Epidermal melanocyte (primary cell): ENCODE measurements around the gene MRPS10.
"Not testable (repeated sequence)": the region's sequence is repeated elsewhere in the genome, so short reads cannot be mapped to it uniquely, and the experiment has no call there.

Source experiments
- DNase-seq: peaks from one replicate; pipeline ENCODE4 v3.0.0; 2011; ENCODE audit warnings: low spot score; ENCODE audit not compliant: insufficient read length

Gene MRPS10

DNA sequence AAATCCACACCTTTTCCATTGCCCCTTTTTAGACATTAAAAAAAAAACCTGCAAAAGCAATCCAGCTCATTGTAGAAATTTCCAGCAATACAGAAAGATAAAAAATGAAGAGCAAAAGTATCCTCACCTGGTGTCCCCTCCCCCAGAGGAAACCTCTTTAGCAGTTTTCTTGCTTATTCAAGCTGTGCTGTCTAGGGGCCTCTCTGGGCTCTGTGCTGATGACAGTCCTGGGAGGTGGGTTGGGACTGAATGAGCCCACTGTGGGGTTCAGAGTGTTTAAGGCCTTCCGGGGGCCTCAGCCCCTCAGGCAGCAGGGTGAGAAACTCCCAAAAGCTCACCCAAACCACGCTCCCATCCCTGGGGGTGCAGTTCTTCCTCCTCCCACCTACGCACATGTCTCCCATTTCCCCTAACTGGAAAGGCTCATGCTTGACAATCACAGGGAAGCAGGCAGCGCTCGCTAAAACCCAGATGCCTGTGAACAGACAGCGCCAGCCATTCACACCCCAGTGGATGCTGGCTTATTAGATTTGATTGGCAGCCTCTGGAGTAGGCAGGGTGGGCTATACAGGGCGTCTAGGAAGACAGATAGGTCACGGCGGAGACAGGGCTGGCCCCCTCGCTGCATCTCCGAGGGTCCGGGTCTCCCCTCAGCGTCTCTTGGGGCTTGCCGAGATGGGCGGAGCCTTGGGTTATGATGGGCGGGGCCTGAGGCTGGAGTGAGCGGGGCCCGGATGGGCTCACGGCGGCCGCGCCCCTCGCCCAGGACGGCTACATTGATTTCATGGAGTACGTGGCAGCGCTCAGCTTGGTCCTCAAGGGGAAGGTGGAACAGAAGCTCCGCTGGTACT lies 39.9 kb downstream of the MRPS10 start:
- DNase-seq, result no peak

DNA sequence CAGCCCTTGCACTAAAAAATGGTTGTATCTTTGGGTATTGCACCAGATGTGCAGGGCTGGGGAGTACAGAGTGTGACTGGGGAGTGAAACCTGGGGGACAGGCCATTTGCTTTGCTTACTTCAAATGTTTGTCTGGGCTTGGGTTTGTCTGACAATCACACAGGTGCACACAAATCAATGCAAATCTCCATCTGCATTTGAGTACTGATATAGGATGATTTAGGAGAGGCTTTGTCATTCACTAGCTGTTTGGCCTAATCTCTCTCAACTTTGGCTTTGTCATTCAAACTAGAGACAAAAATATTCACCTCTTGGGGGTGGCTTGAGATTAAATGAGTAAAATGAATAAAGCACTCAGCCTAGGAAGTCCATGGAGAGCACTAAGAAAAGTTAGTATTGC lies 40.7 kb downstream of the MRPS10 start:
- DNase-seq, result no peak

DNA sequence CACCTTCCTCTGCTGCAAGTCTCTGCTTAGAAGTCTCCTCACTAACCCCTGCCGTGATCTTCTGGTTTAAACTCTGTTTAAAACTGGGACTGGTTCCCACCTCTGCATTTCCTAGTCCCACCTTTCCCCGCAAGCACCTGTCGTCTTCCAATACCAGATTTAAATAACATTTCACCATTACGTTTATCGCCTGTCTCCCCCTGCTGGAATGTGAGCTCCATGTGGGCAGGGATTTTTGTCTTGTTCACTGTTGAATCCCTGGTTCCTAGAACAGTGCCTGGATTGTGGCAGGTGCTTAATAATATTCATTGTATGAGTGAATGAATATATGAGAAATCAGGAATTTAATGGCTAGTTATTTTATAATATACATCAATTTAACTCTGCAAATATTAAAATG lies 41.8 kb downstream of the MRPS10 start:
- DNase-seq, result no peak

DNA sequence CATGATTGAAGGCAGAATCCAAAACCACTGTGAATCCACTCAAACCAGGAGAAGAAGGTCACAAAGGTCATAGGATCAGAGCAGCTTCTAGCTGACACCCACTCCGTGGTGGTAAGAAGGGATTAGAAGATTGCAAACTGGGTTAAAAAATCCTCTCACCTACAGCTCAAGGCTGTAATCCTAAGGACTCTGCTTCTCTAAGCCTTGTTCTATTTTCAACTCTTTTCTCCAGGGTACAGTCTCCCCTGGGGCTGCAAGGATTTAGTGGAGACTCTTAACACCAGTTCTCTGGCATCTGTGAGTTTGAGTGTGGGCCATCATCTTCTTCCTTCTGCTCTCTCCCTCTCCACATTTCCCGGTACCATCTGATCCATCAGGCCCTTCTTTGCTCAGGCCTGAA lies 44.6 kb downstream of the MRPS10 start, which contains the start of gene GUCA1A:
Gene GUCA1A (plus strand): TSS at position 264 of the 400 bp plus-strand sequence. CDS start 250 bp downstream, outside the sequence.
- no peak for DNase-seq

DNA sequence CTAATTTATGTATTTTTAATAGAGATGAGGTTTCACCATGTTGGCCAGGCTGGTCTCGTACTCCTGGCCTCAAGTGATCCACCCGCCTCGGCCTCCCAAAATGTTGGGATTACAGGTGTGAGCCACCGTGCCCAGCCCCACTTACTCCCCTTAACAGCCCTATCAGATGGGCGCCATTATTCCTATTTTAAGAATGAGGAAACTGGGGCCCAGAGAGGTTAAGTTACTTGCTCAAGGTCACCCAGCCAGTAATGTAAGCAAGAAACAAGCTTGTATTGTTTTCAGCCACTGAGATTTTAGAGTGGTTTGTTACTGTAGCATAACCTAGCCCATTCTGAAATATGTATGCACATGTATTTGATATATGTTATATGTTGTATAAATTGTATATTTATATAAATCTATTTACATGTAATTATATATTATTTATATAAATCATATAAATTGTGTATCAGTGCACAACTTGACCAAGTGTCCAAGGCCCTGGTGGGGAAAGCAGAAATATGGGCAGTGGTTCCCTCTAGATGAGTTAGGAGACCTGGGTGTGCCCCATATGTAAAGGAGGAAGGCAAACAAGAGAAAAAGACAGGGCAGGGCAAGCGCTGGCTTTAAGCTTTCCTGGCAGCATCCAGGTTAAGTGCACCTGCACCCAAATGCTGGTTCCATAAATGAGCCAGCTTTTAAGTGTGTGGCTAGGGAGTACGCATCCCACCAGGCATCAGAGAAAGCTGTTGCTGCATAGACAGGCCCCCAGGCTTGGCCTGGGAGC lies 45.7 kb downstream of the MRPS10 start:
- DNase-seq, result no peak

DNA sequence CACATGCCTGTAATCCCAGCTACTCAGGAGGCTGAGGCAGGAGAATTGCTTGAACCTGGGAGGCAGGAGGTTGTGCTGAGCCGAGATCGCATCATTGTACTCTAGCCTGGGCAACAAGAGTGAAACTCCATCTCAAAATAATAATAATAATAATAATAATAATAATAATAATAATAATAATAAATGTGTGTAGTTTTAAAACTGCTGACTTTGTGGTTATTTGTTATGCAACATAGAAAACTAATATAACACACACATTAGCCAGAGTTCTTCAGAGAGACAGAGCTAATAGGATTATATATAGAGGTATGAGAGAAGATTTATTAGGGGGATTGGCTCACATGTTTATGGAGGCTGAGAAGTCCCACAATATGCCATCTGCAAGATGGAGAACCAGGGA lies 47.9 kb downstream of the MRPS10 start:
- DNase-seq, result not testable (repeated sequence)

DNA sequence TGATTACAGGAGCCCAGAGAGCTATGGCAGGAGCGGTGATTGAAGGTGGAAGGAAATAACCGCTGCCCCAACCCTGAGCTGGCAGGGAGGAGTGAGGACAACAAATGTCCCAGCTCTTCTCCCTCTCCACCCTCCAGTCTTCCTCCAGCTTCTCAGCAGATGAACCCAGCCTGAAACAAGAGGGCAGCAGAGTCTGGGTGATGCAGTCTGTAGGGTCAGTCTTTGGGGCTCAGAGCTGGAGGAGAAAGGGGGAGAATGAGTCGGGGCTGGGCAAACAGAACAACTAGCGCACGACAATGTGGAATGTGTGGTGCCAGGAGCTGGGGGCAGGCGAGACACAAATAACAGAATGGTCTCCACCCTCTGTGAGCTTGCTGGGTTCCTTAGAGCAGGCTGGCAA lies 49.0 kb downstream of the MRPS10 start:
- no peak for DNase-seq

DNA sequence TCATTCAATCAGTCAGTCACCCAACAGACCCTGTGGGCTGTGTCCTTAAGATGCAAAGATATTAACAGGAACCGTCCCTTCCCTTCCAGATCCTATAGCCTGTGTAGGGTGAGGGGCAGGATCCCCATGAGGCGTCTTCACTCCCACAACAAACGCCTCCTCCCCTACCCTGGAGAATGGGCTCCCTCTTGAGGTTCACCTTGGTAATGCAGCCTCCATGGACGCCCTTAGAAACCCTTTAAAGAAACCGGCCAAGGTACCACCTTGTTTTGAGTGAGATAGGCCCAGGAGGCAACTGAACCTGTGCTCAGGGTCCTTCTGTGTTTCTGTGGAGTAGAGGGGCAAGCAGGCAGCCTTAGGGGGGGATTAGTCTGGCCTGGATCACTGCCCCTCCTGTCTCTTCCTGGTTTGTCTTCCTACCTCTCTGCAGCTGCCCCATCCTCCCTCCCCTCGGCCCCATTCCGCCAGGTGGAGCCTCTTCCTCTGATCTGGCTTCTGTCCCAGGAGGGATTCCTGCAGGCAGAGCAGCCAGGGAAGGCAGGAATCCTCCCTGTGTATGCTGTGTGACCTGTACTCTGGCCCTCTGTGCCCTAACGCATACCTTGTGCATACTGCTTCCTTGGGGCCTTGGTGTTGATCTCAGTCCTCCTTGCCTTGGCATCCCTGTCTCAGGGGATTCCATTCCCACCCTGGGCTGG lies 51.1 kb downstream of the MRPS10 start:
- DNase-seq, result peak; percentile 81

DNA sequence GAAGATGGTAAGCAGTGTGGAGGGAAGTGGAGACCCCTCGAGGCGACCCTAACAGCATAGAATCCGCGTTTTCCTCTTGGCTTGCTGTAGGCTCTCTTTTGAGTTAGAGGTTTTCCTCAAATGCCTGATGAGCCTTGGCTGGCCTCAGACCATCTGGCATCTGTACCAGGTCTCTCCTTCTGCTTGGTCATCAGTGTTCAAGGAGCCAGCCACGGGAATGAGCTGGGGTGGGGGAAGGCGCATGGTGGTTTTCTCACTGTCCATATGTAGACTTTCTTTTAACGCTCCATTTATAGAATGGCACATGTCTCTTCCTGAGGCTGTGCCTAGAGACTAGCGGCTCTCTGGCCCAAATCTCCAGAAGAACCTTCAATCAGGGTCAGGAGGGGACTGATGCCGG lies 52.6 kb downstream of the MRPS10 start:
- DNase-seq, result no peak

DNA sequence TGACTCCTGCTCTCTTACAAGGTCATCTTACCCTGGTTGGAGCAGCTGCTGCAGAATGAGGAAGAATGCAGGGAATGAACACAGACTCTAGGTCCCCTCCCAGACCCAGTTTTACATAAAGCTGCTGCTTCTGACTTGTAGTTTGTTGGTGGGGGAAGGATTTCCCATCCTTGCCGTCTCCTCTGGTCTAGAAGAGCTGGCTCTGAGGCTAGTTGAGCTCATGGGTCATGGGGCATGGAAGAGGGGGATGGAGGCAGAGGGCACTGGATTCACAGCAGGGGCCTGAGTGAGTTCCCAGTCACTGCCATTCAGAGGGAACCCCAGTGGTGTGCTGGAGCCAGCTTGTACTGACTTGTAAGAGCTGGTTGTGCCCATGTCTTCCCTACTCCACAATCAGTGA lies 53.7 kb downstream of the MRPS10 start:
- no peak for DNase-seq

DNA sequence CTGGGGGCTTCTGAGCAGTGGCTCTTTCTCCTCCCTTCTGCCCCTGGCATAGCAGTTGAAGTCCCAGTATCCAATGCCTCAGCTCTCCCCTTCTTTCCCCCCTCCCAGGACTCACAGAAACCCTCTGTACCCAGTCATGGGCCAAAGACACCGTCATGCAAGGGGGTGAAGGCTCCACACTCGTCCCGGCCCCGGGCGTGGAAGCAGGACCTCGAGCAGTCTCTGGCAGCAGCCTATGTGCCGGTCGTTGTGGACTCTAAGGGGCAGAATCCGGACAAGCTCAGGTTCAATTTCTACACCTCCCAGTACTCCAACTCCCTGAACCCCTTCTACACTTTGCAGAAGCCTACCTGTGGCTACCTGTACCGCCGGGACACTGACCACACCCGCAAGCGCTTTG lies 54.8 kb downstream of the MRPS10 start:
- DNase-seq, result no peak

DNA sequence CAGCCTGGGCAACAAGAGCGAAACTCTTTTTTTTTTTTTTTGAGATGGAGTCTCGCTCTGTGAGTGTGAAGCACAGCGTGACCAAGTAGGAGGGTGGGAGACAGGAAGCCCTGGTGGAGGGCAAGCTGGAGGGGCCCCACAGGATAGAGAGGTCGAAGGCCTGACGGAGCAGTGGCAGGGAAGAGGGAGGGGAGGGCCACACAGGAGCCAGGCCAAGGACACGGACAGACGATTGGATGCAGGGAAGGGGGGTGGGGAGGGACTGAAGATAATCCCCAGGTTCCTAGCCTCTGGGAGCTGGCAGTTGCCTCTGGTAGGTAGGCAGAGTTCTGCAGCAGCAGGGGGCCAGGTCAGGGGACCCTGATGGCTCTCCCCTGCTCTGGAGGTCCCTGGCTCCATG lies 55.3 kb downstream of the MRPS10 start:
- no peak for DNase-seq

DNA sequence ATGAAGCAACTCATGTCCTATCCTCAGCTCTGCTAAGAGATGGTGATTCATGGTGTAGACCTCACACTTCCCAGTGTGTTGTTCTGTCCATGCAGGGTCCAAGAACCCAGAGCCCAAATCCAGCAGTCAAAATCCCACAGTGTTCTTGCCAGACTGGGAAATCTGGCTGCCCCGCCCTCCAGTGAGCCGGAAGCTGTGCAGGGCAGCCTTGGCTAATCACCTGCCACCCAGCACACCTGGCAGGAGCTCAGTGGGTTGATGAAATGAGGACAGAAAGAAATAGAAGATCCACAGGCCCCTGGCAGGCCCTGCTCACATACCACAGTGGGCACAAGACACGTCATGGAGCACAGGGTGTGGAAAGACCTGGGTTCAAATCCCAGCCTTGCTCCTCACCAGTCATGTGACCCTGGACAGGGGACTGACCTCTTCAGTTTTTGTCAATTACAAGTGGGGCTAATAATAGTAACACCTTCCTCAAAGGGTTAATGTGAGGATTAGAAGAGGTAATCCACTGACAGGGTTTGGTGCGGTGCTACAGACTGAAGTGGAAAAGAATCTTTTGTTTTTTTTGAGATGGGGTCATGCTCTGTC lies 58.1 kb downstream of the MRPS10 start:
- no peak for DNase-seq

DNA sequence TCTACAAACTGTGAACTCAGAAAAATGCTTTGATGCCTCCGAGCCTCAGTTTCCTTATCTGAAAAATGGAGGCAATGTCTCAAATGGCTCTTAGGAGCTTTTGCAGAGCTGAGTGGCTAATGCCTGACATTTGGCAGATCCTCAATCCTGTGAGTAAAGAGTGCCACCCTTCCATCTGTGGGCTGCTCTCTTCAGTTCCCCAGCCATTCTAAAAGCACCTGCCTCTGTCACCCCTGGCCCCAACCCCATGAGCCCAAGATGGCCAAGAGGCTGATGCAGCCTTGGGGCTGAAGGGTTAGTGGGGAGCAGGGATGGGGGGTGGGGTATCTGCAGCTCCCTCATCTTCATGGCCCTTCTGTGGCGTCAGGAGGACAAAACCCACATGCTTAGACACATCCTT lies 59.0 kb downstream of the MRPS10 start:
- no peak for DNase-seq

DNA sequence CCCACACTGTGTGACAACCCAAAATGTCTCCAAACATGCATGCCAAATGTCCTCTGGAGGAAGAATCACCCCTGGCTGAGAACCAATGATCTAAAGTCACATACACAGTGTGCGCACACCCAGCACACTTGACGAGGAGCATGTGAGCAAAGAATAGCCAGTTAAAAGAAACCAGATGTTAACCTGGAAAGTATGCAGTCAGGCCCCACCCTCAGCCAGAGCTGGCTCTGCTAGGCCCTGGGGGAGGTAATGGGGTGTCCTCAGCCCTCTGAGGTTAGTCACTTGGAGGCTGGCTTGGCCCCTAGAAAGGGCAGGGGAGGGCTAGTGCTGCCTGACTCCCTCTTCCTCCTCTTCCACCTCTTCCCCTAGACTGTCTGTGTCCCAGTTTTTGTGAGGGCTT lies 59.6 kb downstream of the MRPS10 start:
- DNase-seq, result no peak
